Psoas muscle (tissue), 8 donors: ENCODE results near the gene DOCK8. TPM values are rescaled to one million over a fixed set of nuclear protein-coding genes. Genes with fewer than 3 reads are reported as not detected.

Source experiments
- ATAC-seq, 4 donors: fragments of 200-7000 bp; cut with Tn5 transposase; one replicate each; pipeline ENCODE4 v1.9.1; 2020; ENCODE audit warnings: moderate library complexity in 3 of 4, mild to moderate bottlenecking in 2 of 4
- DNase-seq, 2 donors: peaks; one replicate each; pipeline ENCODE4 v3.0.0-alpha.2; 2020
- H3K27ac ChIP-seq: fragments of 200-600 bp; one replicate; pipeline ENCODE4 v1.8.0; 2022
- H3K27me3 ChIP-seq, 3 donors: fragments of 200-600 bp in 1 of 3; one replicate each; pipeline versions ENCODE4 v1.6.1 to v1.8.0; 2013 to 2022; ENCODE audit warnings: low read length in 2 of 3, mild to moderate bottlenecking in 2 of 3, moderate library complexity in 1 of 3; ENCODE audit not compliant: insufficient read depth in 3 of 3
- H3K36me3 ChIP-seq, 2 donors: fragments of 200-600 bp in 1 of 2; one replicate each; pipeline versions ENCODE4 v1.6.1 to v1.8.0; 2013 to 2022; ENCODE audit warnings: low read depth in 1 of 2, mild to moderate bottlenecking in 1 of 2, moderate library complexity in 1 of 2; ENCODE audit not compliant: insufficient read depth in 1 of 2
- H3K4me1 ChIP-seq: fragments of 200-600 bp; one replicate; pipeline ENCODE4 v1.8.0; 2022
- H3K4me3 ChIP-seq: fragments of 200-600 bp; one replicate; pipeline ENCODE4 v1.8.0; 2022; ENCODE audit warnings: mild to moderate bottlenecking
- H3K9me3 ChIP-seq: fragments of 200-600 bp; one replicate; pipeline ENCODE4 v1.8.0; 2022
- WGBS, 3 donors: extraction: QIAGEN DNeasy Blood & Tissue Kit; methylation state at CpG; one replicate each; pipeline versions ENCODE4 v1.1.6 to v1.1.7; 2013; 5-methylcytosine and 5-hydroxymethylcytosine counted together
- intact Hi-C, 2 donors: fragments of 100-400 bp; cut with DNase I; formaldehyde crosslinking; loops; one replicate each; pipeline versions ENCODE4 v1.11.0 to v1.14.2; 2022
- polyA plus RNA-seq, 3 donors: library from polyadenylated mRNA; stranded (reverse); fragments of 200-250 nt; gene quantifications; one replicate each; pipeline ENCODE4 v1.2.3, GENCODE V29; 2013
- total RNA-seq, 4 donors: library from RNA; stranded (reverse); fragmentation: NEBNext Ultra II Directional in 2 of 4; extraction: Animal tissue kit (Norgen Biotek cat#: 25700) in 2 of 4; gene quantifications; one replicate each; pipeline versions ENCODE4 v1.2.1 to v1.2.4, GENCODE V29; 2021 to 2023
- TF ChIP-seq, protein P1 (sequence below): fragments of 200-600 bp; IDR thresholded peaks from one replicate; pipeline ENCODE4 v1.8.0; 2022; ENCODE audit warnings: antibody characterized with exemption
- donor health status: healthy with polysubstance abuse.
- donor health status: DM: no; HTN: no; CAD: no; lungs with moderate emphysema.
- donor health status: Bipolar disorder and iron deficiency.
- donor health status: healthy.
- donor health status: DM: yes; HTN: yes; CAD: no.
- donor health status: DM: no; HTN: no; CAD: no.
- donor health status: DM: no; HTN: no; CAD: no.
- donor health status: DM: yes; HTN: yes; CAD: no.

DOCK8 gene
- total and polyA plus RNA-seq, 7 donors, result 0.32 to 2.8 (median 2.0) TPM

DNA sequence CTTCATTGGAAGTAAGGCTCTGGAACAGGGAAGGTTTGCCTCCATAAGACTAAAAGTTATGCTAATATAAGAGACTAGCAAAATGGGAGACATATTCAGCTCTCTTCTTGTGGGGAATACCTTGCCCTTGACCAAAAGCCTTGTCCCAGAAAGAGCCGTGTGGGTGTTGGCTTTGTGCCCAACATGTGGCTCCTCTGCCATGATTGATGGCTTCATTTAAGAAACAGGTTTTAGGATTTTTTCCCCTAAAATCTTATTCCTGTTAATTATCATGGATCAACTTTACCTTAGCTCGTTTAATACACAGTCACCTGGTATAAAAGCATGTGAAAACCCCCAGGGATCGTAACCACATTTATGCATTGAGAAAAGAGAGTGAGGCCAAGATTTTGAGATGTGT, 38.9 kb downstream of the DOCK8 start:
- intact Hi-C loops, result no loop called here
- H3K4me3 ChIP-seq, result no peak overlapping the region
- no peak for ATAC-seq

DNA sequence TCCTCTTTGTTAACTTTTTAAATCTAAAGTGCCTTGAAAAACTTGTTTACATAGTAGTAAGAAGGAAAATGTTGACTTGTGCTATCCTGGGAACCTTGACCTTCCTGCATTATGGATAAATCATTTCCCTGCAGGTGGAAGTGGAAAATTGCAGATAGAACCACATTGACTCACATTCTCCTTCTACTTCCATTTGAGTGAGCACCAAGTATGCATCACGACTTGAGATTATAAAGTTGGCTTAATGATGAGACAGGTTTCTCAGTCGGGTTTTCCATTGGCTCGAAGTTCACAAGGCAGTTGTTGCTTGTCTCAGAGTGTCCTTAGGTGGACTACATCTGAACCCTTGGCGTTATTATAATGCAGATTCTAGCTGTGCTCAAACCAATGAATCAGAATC, 39.9 kb downstream of the DOCK8 start:
- intact Hi-C loops, result no loop called here
- H3K4me1 ChIP-seq, result no peaks in the 10 kb centered on the region
- no peaks in the 10 kb centered on the region for H3K9me3 ChIP-seq
- 77 to 81% (median 79%) methylated on average over 4 of the region's 4 CpGs for WGBS, 3 donors
- H3K36me3 ChIP-seq, result no peaks in the 10 kb centered on the region
- DNase-seq (no peak), ATAC-seq (no peak)
- TF ChIP-seq, protein P1, sequence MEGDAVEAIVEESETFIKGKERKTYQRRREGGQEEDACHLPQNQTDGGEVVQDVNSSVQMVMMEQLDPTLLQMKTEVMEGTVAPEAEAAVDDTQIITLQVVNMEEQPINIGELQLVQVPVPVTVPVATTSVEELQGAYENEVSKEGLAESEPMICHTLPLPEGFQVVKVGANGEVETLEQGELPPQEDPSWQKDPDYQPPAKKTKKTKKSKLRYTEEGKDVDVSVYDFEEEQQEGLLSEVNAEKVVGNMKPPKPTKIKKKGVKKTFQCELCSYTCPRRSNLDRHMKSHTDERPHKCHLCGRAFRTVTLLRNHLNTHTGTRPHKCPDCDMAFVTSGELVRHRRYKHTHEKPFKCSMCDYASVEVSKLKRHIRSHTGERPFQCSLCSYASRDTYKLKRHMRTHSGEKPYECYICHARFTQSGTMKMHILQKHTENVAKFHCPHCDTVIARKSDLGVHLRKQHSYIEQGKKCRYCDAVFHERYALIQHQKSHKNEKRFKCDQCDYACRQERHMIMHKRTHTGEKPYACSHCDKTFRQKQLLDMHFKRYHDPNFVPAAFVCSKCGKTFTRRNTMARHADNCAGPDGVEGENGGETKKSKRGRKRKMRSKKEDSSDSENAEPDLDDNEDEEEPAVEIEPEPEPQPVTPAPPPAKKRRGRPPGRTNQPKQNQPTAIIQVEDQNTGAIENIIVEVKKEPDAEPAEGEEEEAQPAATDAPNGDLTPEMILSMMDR, result no peak
- no peak overlapping the region for H3K4me3 ChIP-seq
- no peaks in the 10 kb centered on the region for H3K27me3 ChIP-seq
- no peak overlapping the region for H3K27ac ChIP-seq

More for the DNA sequence above, 38.9 kb downstream of the DOCK8 start:
- TF ChIP-seq, protein P1, result no peak
- Histone ChIP-seq H3K36me3 (no peaks in the 10 kb centered on the region), H3K4me1 (no peaks in the 10 kb centered on the region), H3K27me3 (no peaks in the 10 kb centered on the region), H3K27ac (no peak overlapping the region), H3K9me3 (no peaks in the 10 kb centered on the region)
- DNase-seq, result no peak
- 48 to 52% (median 48%) methylated on average over 3 of the region's 3 CpGs for WGBS, 3 donors

DNA sequence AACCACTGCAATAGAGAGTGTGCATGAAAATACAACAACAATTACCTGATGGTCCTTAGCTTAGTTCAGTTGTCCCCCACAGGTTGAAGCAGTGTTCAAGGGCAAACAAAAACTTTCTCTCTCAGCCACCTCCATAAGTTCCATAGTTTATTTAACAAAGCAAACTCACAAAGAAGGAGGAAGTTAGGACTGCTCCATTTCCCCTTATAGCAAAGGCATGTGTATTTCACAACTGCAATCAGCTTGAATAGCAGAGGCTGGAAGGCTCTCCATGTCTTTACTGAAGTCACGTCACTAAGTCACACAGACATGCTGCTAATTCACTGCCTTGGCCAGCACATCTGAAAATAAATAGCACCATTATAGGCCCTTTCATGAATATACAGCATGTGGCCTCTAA, 43.3 kb downstream of the DOCK8 start:
- WGBS, 3 donors, result 0 to 32% (median 27%) methylated on average over 1 of the region's 1 CpG
- Histone ChIP-seq H3K4me3 (no peak overlapping the region), H3K27me3 (no peaks in the 10 kb centered on the region), H3K9me3 (no peaks in the 10 kb centered on the region), H3K36me3 (no peaks in the 10 kb centered on the region), H3K27ac (no peak overlapping the region), H3K4me1 (no peaks in the 10 kb centered on the region)
- intact Hi-C loops, result no loop called here
- ATAC-seq, result no peak
- TF ChIP-seq, protein P1, result no peak
- no peak for DNase-seq

DNA sequence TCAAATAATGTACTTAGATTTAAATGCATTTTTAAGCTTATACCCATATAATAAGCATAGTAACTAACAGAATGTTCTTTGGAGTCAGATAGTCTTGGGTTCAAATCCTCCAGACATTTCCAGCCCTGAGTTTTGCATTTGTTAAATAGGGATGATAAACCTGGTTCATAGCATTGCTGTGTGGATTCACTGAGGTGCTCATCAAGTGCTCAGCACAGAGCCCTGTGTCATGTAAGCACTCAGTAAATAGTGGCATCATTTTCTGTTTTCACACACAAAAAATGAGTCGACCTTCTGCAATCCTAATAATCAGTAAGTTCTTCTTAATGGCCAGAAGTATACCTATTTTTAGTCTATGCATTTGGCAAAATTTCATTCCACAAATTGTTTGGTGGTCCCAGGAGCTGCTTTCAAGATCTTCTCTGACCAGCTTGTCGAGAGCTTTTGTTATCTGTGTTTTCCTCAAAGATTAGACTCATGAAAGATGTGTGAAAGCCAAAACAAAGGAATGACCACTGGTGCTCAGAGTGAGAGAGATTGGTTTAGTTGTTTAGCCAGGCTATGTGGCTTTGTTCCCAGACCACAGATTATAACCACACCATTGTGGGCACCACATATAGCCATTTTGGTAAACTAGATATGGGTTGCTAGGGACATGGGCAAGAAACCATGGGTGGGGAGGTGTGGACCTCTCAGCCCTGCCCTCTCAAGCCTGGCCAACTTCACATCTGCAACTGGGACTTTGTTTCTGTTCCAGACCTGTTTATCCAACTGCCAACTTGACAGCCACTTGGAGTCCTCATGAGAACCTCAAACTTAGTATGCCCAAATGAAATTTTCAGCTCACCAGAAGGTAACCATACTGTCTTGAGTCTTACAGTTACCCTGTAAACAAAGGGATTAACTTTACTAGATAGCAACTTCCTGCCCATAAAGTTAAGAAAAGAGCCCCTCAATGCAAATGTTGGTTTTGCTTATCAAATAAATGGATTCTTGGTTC, 45.0 kb downstream of the DOCK8 start:
- TF ChIP-seq, protein P1, result no peak
- Histone ChIP-seq H3K9me3 (no peaks in the 10 kb centered on the region), H3K27ac (no peak overlapping the region), H3K4me1 (no peaks in the 10 kb centered on the region), H3K4me3 (no peak overlapping the region), H3K36me3 (no peaks in the 10 kb centered on the region), H3K27me3 (no peaks in the 10 kb centered on the region)
- 60 to 71% (median 70%) methylated on average over 2 of the region's 2 CpGs for WGBS, 3 donors
- ATAC-seq, result no peak
- no peak for DNase-seq
- intact Hi-C loops, result no loop called here
